GM12878 (cell line): Measurements from ENCODE around the gene PTPRH.

Experiments used
- BRCA1 ChIP-seq: IDR thresholded peaks from 2 replicates; pipeline ENCODE4 v1.6.1; 2011; ENCODE audit warnings: low read depth, low read length, improper control_type of control experiment
- IRF4 ChIP-seq: IDR thresholded peaks from 2 replicates; pipeline ENCODE4 v1.6.1; 2011; ENCODE audit warnings: low read depth, low read length
- MTA3 ChIP-seq: IDR thresholded peaks from 2 replicates; pipeline ENCODE4 v1.6.1; 2012; ENCODE audit warnings: low read length, inconsistent platforms, borderline replicate concordance
- POLR2A ChIP-seq: IDR thresholded peaks from 2 replicates; pipeline ENCODE4 v1.6.1; 2011; ENCODE audit warnings: low read depth, mild to moderate bottlenecking, low read length
- TARDBP ChIP-seq: IDR thresholded peaks from 2 replicates; pipeline ENCODE4 v1.6.1; 2016; ENCODE audit warnings: borderline replicate concordance

DNA sequence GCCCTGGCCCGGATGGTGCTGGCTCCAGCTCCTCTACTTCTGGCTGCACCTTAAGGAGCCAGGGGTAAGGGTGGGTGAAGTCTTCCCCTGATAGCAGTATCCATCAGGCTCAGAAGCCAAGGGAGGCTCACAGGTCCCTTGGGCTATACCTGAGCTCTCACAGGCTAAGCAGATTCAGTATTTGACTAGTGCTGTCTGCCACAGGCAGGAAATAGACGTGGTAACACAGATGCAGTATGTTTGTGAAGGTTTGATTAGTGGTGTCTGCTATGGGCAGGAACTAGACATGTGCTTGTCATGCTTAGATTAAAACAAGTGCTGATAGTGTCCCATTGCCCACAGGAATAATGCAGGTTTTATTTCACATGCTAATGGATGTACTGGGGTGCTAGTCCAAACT, 33.2 kb downstream of the PTPRH start:
- TF ChIP-seq POLR2A: no peak
- no peak for TF ChIP-seq BRCA1
- no peak for TF ChIP-seq IRF4
- TF ChIP-seq MTA3: no peak
- TF ChIP-seq TARDBP: no peak
